SKM-1 (cell line): ENCODE data around the gene KLK3.
"Not testable (repeated sequence)": the region's sequence is repeated elsewhere in the genome, so short reads cannot be mapped to it uniquely, and the experiment has no call there.

Experiments used
- DNase-seq: peaks from one replicate; lab custom pipeline; 2025; ENCODE audit not compliant: unreplicated experiment; lab: John Stamatoyannopoulos, UW

KLK3 gene

DNA sequence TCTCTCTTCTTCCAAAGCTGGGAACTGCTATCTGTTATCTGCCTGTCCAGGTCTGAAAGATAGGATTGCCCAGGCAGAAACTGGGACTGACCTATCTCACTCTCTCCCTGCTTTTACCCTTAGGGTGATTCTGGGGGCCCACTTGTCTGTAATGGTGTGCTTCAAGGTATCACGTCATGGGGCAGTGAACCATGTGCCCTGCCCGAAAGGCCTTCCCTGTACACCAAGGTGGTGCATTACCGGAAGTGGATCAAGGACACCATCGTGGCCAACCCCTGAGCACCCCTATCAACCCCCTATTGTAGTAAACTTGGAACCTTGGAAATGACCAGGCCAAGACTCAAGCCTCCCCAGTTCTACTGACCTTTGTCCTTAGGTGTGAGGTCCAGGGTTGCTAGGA lies 5.1 kb downstream of the KLK3 start:
- no peak for DNase-seq

DNA sequence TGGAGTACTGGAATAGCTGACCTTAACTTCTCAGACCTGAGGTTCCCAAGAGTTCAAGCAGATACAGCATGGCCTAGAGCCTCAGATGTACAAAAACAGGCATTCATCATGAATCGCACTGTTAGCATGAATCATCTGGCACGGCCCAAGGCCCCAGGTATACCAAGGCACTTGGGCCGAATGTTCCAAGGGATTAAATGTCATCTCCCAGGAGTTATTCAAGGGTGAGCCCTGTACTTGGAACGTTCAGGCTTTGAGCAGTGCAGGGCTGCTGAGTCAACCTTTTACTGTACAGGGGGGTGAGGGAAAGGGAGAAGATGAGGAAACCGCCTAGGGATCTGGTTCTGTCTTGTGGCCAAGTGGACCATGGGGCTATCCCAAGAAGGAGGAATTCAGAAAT lies 6.3 kb downstream of the KLK3 start:
- DNase-seq: no peak

DNA sequence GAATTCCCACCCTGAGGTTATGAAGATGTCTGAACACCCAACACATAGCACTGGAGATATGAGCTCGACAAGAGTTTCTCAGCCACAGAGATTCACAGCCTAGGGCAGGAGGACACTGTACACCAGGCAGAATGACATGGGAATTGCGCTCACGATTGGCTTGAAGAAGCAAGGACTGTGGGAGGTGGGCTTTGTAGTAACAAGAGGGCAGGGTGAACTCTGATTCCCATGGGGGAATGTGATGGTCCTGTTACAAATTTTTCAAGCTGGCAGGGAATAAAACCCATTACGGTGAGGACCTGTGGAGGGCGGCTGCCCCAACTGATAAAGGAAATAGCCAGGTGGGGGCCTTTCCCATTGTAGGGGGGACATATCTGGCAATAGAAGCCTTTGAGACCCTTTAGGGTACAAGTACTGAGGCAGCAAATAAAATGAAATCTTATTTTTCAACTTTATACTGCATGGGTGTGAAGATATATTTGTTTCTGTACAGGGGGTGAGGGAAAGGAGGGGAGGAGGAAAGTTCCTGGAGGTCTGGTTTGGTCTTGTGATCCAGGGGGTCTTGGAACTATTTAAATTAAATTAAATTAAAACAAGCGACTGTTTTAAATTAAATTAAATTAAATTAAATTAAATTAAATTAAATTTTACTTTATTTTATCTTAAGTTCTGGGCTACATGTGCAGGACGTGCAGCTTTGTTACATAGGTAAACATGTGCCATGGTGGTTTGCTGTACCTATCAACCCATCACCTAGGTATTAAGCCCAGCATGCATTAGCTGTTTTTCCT lies 7.0 kb downstream of the KLK3 start:
- no peak for DNase-seq

DNA sequence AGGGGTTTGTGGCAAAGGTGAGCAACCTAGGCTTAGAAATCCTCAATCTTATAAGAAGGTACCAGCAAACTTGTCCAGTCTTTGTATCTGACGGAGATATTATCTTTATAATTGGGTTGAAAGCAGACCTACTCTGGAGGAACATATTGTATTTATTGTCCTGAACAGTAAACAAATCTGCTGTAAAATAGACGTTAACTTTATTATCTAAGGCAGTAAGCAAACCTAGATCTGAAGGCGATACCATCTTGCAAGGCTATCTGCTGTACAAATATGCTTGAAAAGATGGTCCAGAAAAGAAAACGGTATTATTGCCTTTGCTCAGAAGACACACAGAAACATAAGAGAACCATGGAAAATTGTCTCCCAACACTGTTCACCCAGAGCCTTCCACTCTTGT lies 14.8 kb downstream of the KLK3 start:
- DNase-seq: no peak

DNA sequence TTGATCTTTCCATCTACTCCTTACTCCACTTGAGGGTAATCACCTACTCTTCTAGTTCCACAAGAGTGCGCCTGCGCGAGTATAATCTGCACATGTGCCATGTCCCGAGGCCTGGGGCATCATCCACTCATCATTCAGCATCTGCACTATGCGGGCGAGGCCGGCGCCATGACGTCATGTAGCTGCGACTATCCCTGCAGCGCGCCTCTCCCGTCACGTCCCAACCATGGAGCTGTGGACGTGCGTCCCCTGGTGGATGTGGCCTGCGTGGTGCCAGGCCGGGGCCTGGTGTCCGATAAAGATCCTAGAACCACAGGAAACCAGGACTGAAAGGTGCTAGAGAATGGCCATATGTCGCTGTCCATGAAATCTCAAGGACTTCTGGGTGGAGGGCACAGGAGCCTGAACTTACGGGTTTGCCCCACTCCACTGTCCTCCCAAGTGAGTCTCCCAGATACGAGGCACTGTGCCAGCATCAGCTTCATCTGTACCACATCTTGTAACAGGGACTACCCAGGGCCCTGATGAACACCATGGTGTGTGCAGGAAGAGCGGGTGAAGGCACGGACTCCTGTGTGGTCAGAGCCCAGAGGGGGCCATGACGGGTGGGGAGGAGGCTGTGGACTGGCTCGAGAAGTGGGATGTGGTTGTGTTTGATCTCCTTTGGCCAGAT lies 15.8 kb downstream of the KLK3 start:
- DNase-seq: no peak

DNA sequence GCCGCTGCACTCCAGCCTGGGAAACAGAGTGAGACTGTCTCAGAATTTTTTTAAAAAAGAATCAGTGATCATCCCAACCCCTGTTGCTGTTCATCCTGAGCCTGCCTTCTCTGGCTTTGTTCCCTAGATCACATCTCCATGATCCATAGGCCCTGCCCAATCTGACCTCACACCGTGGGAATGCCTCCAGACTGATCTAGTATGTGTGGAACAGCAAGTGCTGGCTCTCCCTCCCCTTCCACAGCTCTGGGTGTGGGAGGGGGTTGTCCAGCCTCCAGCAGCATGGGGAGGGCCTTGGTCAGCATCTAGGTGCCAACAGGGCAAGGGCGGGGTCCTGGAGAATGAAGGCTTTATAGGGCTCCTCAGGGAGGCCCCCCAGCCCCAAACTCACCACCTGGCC lies 18.3 kb downstream of the KLK3 start, which contains the start of gene KLK2:
TSS of gene KLK2 (plus strand) at position 384 of the 400 bp plus-strand sequence. CDS start 35 bp downstream, outside the sequence.
- no peak for DNase-seq

DNA sequence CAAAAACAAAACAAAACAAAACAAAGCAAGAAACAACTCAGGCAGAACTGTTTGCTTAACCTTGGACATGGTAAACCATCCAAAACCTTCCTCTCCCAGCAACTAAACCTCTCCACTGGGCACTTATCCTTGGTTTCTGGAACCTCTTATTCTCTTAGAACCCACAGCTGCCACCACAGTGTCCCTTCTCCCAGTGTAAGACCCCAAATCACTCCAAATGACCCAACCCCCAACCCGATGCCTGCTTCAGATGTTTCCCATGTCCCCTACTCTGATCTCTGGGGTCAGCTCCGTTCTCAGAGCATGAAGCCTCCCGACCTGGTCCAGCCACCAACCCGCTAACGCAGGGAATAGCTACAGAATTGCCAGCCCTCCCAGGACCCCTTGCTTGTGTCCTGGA lies 19.5 kb downstream of the KLK3 start:
- no peak for DNase-seq

DNA sequence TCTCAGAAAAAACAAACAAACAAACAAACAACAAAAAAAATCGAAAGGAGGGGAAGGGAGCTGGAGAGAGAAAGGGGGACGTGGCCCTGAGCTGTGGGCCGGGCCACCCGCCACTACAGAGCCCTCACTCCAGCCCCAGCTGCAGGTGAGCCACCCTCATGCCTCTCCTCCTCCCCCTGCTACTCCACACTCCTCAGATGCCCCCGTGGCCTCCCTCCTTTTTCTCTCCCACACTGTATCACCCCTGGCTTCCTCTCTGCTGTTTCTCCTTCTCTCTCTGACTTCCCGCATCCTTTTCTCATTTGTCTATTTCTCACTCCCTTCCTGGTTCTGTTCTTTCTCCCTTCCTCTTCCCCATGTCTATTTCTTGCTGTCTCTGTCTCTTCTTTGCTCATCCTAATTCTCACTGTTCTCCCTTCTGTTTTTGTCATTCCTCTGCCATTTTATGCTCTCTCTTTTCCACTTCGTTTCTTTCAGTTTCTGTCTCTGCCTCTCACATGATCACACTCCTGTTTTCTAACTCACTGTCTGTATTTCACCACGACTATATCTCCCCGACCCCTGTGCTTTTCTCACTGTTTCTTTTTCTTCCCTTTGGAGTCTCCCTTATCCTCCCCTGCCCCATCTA lies 21.2 kb downstream of the KLK3 start:
- DNase-seq: no peak

DNA sequence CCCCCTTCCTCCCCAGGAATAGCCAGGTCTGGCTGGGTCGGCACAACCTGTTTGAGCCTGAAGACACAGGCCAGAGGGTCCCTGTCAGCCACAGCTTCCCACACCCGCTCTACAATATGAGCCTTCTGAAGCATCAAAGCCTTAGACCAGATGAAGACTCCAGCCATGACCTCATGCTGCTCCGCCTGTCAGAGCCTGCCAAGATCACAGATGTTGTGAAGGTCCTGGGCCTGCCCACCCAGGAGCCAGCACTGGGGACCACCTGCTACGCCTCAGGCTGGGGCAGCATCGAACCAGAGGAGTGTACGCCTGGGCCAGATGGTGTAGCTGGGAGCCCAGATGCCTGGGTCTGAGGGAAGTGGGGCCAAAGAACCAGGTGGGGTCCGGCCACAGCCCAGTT lies 21.7 kb downstream of the KLK3 start:
- no peak for DNase-seq

DNA sequence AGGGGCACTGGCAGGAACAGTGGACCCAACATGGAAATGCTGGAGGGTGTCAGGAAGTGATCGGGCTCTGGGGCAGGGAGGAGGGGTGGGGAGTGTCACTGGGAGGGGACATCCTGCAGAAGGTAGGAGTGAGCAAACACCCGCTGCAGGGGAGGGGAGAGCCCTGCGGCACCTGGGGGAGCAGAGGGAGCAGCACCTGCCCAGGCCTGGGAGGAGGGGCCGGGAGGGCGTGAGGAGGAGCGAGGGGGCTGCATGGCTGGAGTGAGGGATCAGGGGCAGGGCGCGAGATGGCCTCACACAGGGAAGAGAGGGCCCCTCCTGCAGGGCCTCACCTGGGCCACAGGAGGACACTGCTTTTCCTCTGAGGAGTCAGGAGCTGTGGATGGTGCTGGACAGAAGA lies 22.6 kb downstream of the KLK3 start:
- DNase-seq: no peak

DNA sequence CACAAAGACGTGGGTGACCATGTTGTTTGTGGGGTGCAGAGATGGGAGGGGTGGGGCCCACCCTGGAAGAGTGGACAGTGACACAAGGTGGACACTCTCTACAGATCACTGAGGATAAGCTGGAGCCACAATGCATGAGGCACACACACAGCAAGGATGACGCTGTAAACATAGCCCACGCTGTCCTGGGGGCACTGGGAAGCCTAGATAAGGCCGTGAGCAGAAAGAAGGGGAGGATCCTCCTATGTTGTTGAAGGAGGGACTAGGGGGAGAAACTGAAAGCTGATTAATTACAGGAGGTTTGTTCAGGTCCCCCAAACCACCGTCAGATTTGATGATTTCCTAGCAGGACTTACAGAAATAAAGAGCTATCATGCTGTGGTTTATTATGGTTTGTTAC lies 24.1 kb downstream of the KLK3 start:
- DNase-seq: no peak

DNA sequence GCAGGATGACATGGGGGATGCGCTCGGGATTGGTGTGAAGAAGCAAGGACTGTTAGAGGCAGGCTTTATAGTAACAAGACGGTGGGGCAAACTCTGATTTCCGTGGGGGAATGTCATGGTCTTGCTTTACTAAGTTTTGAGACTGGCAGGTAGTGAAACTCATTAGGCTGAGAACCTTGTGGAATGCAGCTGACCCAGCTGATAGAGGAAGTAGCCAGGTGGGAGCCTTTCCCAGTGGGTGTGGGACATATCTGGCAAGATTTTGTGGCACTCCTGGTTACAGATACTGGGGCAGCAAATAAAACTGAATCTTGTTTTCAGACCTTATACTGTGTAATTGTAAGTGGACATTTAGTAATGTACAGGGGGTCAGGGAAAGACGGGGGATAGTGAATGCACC lies 25.5 kb downstream of the KLK3 start:
- DNase-seq: no peak

DNA sequence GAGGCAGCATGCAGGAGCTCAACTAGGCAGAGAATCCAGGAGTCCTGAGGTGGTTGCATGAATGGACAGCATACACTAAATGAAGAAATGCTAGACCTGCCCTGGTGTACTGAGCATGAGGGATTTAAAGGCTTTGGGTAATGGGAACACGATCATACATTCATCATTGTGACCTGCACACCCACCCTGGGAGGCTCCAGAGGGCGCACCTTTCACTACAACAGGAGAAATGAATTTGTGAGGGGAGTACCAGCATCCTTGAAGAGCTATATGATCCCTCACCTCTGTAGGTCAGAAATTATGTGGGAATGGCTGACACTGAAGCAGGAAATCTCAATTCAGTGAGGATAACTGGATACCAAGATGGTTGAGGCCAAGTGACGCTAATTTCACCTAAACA lies 27.5 kb downstream of the KLK3 start:
- no peak for DNase-seq

DNA sequence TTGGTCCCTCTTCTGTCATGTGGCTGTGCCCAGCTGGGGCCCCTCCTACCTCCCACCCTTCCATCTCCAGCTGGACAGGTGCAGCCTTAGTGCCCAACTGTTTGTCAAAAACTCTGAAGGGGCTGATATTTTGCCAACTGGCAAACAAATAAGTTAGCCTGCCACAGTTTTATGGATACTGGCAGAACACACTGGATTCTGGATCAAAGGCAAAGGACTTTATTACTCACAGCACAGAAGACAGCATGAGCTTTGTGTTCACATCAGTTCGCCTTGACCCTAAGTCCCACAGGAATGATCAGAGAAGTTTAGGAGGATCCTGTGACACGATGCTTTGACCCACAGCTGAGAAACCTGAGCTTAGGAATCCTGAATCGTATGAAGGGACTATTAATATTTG lies 34.9 kb downstream of the KLK3 start:
- DNase-seq: no peak

DNA sequence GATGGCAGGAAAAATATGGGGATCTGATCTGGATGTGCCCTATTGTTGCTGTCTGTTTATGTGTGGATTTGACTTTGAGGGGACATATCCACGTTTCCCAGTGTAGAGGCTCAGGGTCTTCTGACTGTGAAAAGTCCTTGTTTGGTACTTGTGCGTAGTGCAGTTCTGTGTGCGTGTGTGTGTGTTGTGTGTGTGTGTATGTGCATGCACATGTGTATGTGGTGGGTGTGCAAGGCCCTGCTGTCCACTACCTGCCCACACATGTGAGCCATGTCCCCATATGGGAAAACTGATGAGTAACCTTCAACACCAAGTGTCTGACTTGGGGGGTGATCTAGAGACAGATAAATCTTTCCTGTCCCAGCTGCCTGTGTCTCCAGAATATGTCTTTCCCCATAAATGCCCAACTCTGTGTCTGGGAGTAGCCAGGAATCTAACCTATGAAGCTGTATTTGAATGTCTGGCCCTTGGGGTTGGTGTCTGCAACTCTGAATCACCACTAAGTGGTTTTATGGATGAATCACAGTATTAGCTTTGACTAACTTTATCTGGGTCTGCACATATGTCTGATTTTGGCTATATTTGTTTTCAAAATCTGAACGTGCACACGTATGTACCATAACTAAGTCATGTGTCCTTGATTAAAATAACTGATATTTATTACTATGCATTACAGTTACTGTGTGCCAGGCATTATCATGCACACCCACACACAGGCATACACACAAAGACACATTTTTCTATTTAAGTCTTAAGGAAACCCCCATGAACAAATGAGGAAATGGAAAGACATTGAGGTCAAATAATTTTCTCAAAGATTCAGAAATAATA lies 35.9 kb downstream of the KLK3 start:
- DNase-seq: no peak

DNA sequence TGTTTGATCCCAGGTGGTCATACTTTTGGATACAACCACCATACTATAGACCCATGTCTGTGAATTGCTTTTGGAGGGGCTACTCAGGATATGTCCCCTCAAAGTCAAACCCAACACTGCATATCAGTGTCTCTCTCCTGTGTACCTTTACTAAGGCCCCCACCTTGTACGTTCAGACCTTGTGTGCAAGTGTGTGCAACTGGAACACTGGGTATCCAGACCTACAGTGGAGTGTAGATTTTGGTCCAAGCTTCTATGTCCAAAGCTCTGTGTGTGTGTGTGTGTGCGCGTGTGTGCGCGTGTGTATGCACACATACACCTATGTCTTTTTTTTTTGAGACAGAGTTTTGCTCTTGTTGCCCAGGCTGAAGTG lies 36.5 kb downstream of the KLK3 start:
- no peak for DNase-seq

DNA sequence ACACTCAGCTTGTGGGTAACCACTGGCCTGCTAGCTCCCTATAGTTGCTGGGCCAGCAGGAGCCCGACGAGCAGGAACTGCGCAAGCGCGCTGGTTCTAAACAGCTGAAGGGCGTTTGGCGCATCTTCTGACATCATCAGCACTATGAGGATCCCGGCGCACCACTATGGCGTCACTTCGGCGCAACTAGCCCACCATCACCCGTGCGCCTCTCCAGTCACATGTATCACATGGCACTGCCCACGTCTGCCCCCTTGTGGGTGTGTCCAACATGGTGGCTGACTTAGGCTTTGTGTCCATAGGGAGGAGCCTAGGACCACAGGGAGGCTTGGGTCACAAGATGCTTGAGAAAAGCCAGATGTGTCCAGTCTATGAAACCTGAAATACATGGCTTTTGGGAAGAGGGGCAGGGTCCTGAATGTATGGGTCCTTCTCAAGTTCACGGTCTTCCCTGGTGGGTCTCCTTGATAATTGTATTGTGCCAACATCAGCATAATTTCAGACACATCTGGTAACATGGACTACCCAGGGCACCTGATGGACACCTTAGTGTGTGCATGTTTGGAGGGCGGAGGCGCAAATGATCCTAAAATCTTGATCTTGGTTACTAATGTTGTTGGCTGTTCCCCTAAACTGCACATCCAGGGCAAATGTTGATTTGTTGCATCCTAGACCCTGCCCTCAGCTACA lies 38.5 kb downstream of the KLK3 start:
- no peak for DNase-seq

DNA sequence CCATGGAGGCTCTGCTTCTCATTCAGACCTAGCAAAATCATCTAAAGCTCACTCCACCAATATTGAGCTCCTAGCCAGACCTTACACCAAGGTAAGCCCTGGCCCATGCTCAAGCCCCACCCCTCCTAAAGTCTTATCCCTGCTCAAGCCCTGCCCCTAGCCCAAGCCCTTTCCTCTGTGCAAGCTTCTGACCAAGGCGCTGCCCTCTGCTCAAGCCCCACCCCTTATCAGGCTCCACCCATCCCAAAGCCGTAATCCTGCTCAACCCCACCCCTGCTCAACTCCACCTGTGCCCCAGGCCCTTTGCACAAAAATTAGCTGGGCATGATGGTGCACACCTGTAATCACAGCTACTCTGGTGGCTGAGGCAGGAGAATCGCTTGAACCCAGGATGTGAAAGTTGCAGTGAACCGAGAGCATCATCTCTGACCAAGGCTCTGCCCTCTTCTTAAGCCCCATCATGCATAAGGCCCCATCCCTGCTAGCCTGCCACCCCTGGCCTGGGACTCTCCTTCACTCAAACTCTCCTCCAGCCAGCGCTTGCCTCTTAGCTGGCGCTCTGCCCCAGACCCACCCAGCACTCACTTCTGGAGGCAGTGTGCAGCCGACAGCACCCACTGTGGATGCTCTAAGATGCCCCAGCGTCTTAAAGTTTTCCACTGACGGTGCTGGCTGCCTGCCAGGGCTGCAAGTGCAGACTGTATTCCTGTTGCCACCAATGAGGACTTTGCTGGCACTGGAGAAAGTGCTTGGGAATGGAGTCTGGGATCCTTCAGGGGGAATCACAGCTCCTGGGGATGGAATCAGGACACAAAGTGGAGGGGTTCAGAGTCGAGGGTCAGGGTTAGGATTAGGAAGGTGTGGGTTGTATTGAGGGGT lies 40.0 kb downstream of the KLK3 start:
- no peak for DNase-seq

DNA sequence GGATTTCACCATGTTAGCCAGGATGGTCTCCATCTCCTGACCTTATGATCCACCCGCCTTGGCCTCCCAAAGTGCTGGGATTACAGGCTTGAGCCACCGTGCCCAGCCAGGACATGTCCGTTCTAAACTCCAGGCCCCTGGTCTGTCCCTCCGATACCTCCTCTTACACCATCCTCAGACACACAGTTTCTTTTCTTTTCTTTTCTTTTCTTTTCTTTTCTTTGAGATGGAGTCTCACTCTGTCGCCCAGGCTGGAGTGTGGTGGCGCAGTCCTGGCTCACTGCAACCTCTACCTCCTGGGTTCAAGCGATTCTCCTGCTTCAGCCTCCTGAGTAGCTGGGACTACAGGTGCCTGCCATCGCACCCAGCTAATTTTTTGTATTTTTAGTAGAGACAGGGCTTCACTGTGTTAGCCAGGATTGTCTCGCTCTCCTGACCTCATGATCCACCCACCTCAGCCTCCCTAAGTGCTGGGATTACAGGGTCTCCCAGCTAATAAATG lies 41.4 kb downstream of the KLK3 start:
- DNase-seq: not testable (repeated sequence)
